GM12864 (cell line): Measurements from ENCODE around the gene CRIP1.
A peak's percentile ranks its signal among the peaks of the same experiment; 100 is the strongest.

Source experiments
- DNase-seq: peaks from one replicate; pipeline ENCODE4 v3.0.0-alpha.2; 2011; ENCODE audit warnings: low read depth
- H3K4me3 ChIP-seq: 2 replicates; pipeline ENCODE4 v1.5.1; 2011; ENCODE audit warnings: mild to moderate bottlenecking, low read depth, low read length, control low read depth
- CTCF ChIP-seq: IDR thresholded peaks from 2 replicates; pipeline ENCODE4 v1.5.1; 2011; ENCODE audit warnings: low read depth, mild to moderate bottlenecking, moderate library complexity, low read length, control low read depth, inconsistent platforms; ENCODE audit errors: missing control alignments

Gene CRIP1

GRCh38 chr14:105484069-105484996, 2.4 kb upstream of the CRIP1 start:
- no peak for DNase-seq
- no peak overlapping the region for H3K4me3 ChIP-seq
- TF ChIP-seq CTCF = no peak

- H3K4me3 ChIP-seq = no peak overlapping the region
- DNase-seq = no peak
- TF ChIP-seq CTCF = no peak
Observed at GRCh38 chr14:105484997-105485393, 1.7 kb upstream of the CRIP1 start.

GRCh38 chr14:105485739-105486162, 935 bp upstream of the CRIP1 start:
- no peak overlapping the region for H3K4me3 ChIP-seq
- DNase-seq = no peak
- peak; percentile 45 for TF ChIP-seq CTCF

- no peak for DNase-seq
- TF ChIP-seq CTCF = no peak
- peak overlapping the region; percentile 85 for H3K4me3 ChIP-seq
Observed at GRCh38 chr14:105486974-105487448, 325 bp downstream of the CRIP1 start.

- no peak for DNase-seq
- peak overlapping the region; percentile 85 for H3K4me3 ChIP-seq
Observed at GRCh38 chr14:105487449-105487985, 831 bp downstream of the CRIP1 start.

GRCh38 chr14:105487986-105488777, 1.5 kb downstream of the CRIP1 start:
- H3K4me3 ChIP-seq = peak overlapping the region; percentile 85
- no peak for TF ChIP-seq CTCF
- DNase-seq = no peak

More at GRCh38 chr14:105487449-105487985, 831 bp downstream of the CRIP1 start:
- TF ChIP-seq CTCF = no peak
